Fibroblast of pulmonary artery (primary cell): ENCODE results near the gene MMP28.

Source experiments
- DNase-seq: peaks from one replicate; pipeline ENCODE4 v3.0.0-alpha.2; 2010; ENCODE audit warnings: low read depth
- H3K4me3 ChIP-seq: replicated peaks from 2 replicates; pipeline ENCODE4 v1.5.1; 2011; ENCODE audit warnings: low read depth, mild to moderate bottlenecking, control low read depth, low read length, moderate library complexity
- TF ChIP-seq, protein P1 (sequence below): IDR thresholded peaks from 2 replicates; pipeline ENCODE4 v1.5.1; 2011; ENCODE audit warnings: mild to moderate bottlenecking, control low read depth, low read length, inconsistent platforms; ENCODE audit errors: missing control alignments

The MMP28 gene

DNA sequence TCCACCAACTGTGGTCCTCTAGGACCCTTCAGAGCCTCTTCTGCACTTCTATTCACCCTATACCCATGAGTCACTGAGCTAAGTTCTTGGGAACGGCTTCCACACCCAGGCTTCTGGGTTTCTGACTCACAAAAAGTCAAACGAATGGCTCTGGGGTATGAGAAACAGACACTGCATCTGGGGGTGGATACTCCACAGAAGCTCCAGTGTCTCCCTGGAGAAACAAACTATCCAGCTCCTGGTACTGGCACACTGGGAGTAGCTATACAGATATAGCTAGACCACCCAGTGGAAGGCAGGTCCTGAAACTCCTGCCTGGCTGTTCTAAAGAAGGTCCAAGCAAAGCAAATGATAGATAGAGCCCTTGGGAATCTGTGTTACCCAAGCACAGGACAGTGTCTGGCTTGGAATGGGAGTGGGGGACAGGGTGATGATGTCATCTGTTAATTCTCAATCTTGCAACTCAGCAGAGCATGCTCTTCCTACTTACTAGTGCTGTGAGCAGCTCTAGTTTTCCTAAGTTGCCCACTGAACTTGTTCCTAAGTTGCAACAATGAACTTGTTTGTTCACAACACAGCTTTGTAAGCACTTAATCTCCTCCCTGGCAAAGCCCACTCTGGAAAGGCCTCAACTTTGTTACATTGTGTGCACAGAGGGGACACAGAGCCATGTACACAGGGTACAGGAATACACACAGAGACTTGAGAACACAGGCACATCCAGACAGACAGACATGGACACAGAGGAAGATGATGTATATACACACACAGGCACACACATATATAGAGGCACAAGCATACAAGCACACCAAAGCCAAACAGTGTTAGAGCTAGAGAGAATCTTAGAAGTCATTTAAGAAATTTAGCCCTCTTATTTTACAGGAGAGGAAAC, 6.7 kb downstream of the MMP28 start:
- TF ChIP-seq, protein P1, sequence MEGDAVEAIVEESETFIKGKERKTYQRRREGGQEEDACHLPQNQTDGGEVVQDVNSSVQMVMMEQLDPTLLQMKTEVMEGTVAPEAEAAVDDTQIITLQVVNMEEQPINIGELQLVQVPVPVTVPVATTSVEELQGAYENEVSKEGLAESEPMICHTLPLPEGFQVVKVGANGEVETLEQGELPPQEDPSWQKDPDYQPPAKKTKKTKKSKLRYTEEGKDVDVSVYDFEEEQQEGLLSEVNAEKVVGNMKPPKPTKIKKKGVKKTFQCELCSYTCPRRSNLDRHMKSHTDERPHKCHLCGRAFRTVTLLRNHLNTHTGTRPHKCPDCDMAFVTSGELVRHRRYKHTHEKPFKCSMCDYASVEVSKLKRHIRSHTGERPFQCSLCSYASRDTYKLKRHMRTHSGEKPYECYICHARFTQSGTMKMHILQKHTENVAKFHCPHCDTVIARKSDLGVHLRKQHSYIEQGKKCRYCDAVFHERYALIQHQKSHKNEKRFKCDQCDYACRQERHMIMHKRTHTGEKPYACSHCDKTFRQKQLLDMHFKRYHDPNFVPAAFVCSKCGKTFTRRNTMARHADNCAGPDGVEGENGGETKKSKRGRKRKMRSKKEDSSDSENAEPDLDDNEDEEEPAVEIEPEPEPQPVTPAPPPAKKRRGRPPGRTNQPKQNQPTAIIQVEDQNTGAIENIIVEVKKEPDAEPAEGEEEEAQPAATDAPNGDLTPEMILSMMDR: no peak
- DNase-seq: peak; percentile 67
- no peak overlapping the region for H3K4me3 ChIP-seq

DNA sequence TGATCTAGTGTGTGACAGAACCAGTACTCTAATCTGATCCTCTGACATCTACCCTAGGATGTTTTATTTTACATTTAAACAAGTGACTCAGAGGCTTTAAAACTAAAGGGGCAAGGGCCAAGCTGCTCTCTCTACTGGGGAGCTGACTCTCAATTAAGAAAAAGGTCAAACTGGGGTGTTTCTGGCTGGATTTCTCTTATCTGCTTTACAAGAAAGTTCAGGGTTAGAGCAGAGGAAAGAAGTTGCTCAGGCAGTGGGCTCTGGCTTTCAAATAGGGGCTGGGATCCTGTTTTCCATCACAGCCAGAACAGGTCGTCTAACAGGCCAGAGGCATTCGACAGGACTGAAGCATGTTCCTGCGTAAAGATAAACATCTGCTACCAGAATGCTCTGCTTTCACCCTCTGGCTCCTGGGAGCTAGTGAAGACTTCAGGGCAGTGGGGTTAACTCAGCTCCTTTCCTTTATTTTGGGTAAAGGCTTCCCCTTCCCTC, 8.5 kb downstream of the MMP28 start:
- DNase-seq: no peak
- H3K4me3 ChIP-seq: no peak overlapping the region
- TF ChIP-seq, protein P1: no peak

DNA sequence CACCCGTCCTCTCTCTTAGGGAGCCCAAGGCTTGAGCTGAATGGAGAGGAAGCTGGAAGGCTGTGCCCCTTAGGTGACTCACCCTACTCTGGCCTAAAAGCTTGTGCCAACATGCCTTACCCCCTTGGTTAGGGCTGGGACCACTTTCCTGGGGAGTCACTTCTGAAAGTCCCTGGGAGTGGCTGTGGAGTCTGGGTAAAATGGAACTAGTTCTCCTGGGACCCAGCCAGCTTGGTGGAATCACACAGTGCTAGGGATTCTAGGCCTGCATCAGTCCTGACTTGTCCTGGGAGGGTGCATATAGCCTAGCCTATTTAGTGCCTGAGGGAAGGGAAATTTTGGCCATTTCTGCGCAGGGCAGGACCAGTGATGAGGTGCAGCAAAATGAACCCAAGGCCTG, 10.5 kb downstream of the MMP28 start:
- DNase-seq: no peak
- no peak overlapping the region for H3K4me3 ChIP-seq
- TF ChIP-seq, protein P1: no peak

- TF ChIP-seq, protein P1: no peak
- H3K4me3 ChIP-seq: no peak overlapping the region
- no peak for DNase-seq
These were observed 14.5 kb downstream of the MMP28 start for GRCh38 chr17:35780950-35781349.

- H3K4me3 ChIP-seq: no peak overlapping the region
- no peak for DNase-seq
- TF ChIP-seq, protein P1: no peak
These were observed 16.7 kb downstream of the MMP28 start for GRCh38 chr17:35778641-35779196.

GRCh38 chr17:35775583-35775982, 19.9 kb downstream of the MMP28 start:
- no peak for DNase-seq
- no peak overlapping the region for H3K4me3 ChIP-seq
- TF ChIP-seq, protein P1: no peak
